K562 (cell line): Measurements from ENCODE around the gene TULP4. TPM values are rescaled to one million over a fixed set of nuclear protein-coding genes. Genes with fewer than 3 reads are reported as not detected.
A peak's percentile ranks its signal among the peaks of the same experiment; 100 is the strongest.

Experiments
- EGR1 ChIP-seq: fragments of 450-650 bp; conservative IDR thresholded peaks from 2 replicates; pipeline ENCODE4 v1.6.1; 2017; ENCODE audit warnings: mild to moderate bottlenecking
- HDAC3 ChIP-seq: fragments of 450-650 bp; IDR thresholded peaks from 2 replicates; pipeline ENCODE4 v1.6.1; 2018; ENCODE audit warnings: borderline replicate concordance, mild to moderate bottlenecking, moderate library complexity; ENCODE audit not compliant: partially characterized antibody
- MITF ChIP-seq: IDR thresholded peaks from 2 replicates; pipeline ENCODE4 v1.6.1; 2014; ENCODE audit warnings: antibody characterized with exemption
- PHB2 ChIP-seq: fragments of 450-650 bp; IDR thresholded peaks from 2 replicates; pipeline ENCODE4 v1.6.1; 2017; ENCODE audit warnings: low read depth
- PHF20 ChIP-seq: fragments of 450-650 bp; IDR thresholded peaks from 2 replicates; pipeline ENCODE4 v1.6.1; 2018; ENCODE audit not compliant: partially characterized antibody
- POLR2G ChIP-seq: fragments of 200-400 bp; formaldehyde crosslinking; IDR thresholded peaks from 2 replicates; pipeline ENCODE4 v1.6.1; 2017; ENCODE audit warnings: low read depth, mild to moderate bottlenecking, antibody characterized with exemption, low read length, moderate library complexity
- RBM22 ChIP-seq: fragments of 200-400 bp; formaldehyde crosslinking; IDR thresholded peaks from 2 replicates; pipeline ENCODE4 v1.6.1; 2018; ENCODE audit warnings: low read length, low read depth; ENCODE audit not compliant: poor library complexity, severe bottlenecking
- RBM25 ChIP-seq: fragments of 200-400 bp; formaldehyde crosslinking; IDR thresholded peaks from 2 replicates; pipeline ENCODE4 v1.6.1; 2018; ENCODE audit warnings: low read length, low read depth, moderate library complexity; ENCODE audit not compliant: severe bottlenecking
- TCFL5 ChIP-seq: fragments of 250-450 bp; sonication (Bioruptor Pico); conservative IDR thresholded peaks from 2 replicates; pipeline ENCODE4 v1.6.1; 2021; ENCODE audit warnings: mild to moderate bottlenecking, moderate library complexity, matching md5 sums
- ZFP30 ChIP-seq: fragments of 250-450 bp; sonication (Bioruptor Pico); IDR thresholded peaks from 2 replicates; pipeline ENCODE4 v1.8.0; 2022; ENCODE audit warnings: moderate library complexity, mild to moderate bottlenecking, inconsistent platforms, borderline replicate concordance
- ZMIZ1 ChIP-seq, 2 experiments: fragments of 150-350 bp in 1 of 2; IDR thresholded peaks; 2 replicates each; pipeline ENCODE4 v1.6.1; 2012 to 2016; ENCODE audit warnings: low read depth in 2 of 2, low read length in 2 of 2, mild to moderate bottlenecking in 1 of 2, moderate library complexity in 1 of 2
- ZNF133 ChIP-seq: fragments of 250-450 bp; sonication (Bioruptor Pico); IDR thresholded peaks from 2 replicates; pipeline ENCODE4 v1.4.0; 2020; ENCODE audit warnings: mild to moderate bottlenecking
- ZNF263 ChIP-seq: sonication (generic); formaldehyde crosslinking; IDR thresholded peaks from 2 replicates; pipeline ENCODE4 v1.8.0; 2022; ENCODE audit warnings: mild to moderate bottlenecking, missing genetic modification reagents, borderline replicate concordance
- ZNF668 ChIP-seq: fragments of 250-450 bp; sonication (Bioruptor Pico); IDR thresholded peaks from 2 replicates; pipeline ENCODE4 v1.8.0; 2022; ENCODE audit warnings: mild to moderate bottlenecking, inconsistent platforms
- ZNF695 ChIP-seq: fragments of 450-650 bp; formaldehyde crosslinking; IDR thresholded peaks from 2 replicates; pipeline ENCODE4 v1.4.0; 2020; ENCODE audit warnings: mild to moderate bottlenecking, moderate library complexity
- polyA plus RNA-seq, 8 experiments: library from polyadenylated mRNA; depleted of rRNA in 4 of 8; stranded (reverse) in 5 of 8; unstranded in 3 of 8; fragments of >200 nt; fragmentation: Nextera tagmentation in 2 of 8; fragmentation: Illumina TruSeq in 1 of 8; extraction: Ambion mirVana in 2 of 8; extraction: Trizol in 1 of 8; gene quantifications; 2 replicates each; pipeline versions ENCODE4 v1.2.1 to v1.2.3, GENCODE V29; 2011 to 2014; ENCODE audit warnings: inconsistent platforms in 1 of 8, missing spikeins in 1 of 8
- total RNA-seq, 7 experiments: library from RNA; depleted of rRNA in 6 of 7; stranded (reverse); fragments of >200 nt in 6 of 7; fragmentation: Illumina TruSeq in 2 of 7; extraction: Trizol in 2 of 7; gene quantifications; 2 replicates each; pipeline versions ENCODE4 v1.2.1 to v1.2.3, GENCODE V29; 2011 to 2021; ENCODE audit warnings: low replicate concordance in 1 of 7
- TF ChIP-seq, protein P1 (sequence below): fragments of 250-450 bp; sonication (Bioruptor Pico); IDR thresholded peaks from 2 replicates; pipeline ENCODE4 v1.5.0; 2022; ENCODE audit warnings: mild to moderate bottlenecking
- TF ChIP-seq, protein P2 (sequence below): fragments of 250-450 bp; sonication (Bioruptor Pico); IDR thresholded peaks from 2 replicates; pipeline ENCODE4 v1.5.0; 2021; ENCODE audit warnings: mild to moderate bottlenecking, moderate library complexity

TULP4 gene
- total and polyA plus RNA-seq, 9 of the 15 experiments (the other 6 are each of a cell fraction or from before 2014, with no cell fraction given), result 1.2 to 50.4 (median 11.0) TPM

DNA sequence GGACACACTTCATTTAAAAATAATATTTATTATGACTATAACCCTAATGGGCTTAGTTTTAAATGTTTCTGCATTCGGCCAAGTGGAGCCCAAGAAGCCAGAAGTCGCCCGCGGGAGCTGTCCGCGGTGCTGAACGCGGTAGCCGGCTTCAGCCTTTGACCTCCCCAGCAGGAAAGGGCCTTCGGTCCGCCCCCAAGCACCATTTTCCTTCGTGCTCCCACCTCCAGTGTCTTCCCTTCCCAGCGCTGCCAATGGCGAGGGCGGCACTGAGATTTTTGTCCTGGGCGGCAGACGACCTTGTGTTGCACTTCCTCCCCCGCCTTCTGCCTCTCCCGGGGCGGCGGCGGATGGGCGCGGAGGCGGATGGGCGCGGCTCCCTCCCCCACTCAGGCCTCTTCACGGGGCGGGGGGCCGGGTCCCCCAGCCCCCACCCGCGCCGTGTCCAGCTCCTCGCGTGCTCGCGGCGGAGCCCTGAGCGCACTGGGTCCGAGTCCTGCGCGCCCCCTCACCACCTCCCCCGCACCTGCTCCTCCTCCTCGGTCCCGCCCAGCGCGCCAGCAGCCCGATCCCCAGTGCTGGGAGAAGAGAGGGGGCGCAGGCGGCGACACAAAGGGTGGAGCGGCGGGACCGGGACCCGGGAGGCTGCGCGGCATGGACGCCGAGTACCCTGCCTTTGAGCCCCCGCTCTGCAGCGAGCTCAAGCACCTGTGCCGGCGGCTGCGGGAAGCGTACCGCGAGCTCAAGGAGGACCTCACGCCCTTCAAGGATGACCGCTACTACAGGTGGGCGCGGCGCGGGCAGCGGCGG, 224.0 kb downstream of the TULP4 start (continued):
- no peak for TF ChIP-seq ZNF133 (CRISPR knock-in tag)
- TF ChIP-seq, protein P1, sequence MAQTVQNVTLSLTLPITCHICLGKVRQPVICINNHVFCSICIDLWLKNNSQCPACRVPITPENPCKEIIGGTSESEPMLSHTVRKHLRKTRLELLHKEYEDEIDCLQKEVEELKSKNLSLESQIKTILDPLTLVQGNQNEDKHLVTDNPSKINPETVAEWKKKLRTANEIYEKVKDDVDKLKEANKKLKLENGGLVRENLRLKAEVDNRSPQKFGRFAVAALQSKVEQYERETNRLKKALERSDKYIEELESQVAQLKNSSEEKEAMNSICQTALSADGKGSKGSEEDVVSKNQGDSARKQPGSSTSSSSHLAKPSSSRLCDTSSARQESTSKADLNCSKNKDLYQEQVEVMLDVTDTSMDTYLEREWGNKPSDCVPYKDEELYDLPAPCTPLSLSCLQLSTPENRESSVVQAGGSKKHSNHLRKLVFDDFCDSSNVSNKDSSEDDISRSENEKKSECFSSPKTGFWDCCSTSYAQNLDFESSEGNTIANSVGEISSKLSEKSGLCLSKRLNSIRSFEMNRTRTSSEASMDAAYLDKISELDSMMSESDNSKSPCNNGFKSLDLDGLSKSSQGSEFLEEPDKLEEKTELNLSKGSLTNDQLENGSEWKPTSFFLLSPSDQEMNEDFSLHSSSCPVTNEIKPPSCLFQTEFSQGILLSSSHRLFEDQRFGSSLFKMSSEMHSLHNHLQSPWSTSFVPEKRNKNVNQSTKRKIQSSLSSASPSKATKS (CRISPR knock-in tag), result no peak
- TF ChIP-seq ZNF263 (CRISPR knock-in tag), result peak; percentile 81
- TF ChIP-seq, protein P2, sequence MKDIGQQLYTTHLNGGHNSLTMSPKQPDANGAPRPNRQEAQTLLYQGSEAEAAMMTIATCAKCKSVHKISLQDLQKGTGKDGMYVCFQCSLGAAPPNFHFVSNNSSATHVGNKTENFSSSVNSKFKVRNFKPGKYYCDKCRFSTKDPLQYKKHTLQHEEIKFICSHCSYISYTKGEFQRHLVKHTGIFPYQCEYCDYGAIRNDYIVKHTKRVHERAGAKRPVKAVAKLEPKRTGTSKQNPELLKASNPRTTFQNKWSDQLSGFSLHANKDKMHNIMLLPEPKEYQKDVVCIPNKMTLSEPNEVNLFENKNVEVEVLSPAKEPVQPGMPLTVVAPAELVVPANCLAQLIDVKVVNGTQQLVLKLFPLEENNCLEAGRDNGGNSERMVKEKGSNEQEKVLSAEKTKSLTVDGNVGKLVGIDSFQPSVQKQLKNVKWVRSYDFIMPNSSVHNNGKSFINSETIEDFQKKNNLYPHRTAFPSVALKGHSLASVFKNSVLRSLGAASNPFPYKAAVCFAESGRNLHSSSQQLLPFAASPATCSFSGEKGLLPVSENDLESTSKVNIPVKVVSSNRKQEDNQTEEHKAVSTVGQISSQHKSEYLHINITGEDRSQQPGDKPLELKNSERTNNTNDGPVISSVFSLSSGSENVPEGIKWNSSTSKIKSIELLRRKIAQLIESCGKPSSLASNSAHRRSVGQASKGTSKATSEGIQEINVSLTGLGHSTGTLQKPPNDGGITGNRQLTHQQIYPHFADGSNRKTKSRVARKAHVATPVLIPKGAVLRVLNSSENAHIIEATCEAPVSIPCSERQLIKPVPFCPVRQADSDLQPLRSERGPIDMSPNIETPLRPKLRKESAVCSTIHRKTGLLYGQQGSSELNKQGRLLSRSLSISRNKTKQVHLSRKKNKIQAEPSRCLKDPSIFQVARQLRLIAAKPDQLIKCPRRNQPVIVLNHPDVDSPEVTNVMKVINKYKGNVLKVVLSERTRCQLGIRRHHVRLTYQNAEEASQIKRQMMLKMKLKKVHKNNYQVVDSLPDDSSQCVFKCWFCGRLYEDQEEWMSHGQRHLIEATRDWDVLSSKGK (CRISPR knock-in tag), result no peak
- TF ChIP-seq POLR2G, result no peak
- no peak for TF ChIP-seq ZMIZ1 (IDR thresholded peaks at IDR 0.05; ENCODE audit: low read depth in 2 of 2, low read length in 2 of 2)
- TF ChIP-seq RBM25, result no peak
- TF ChIP-seq TCFL5 (CRISPR knock-in tag), result no peak
- TF ChIP-seq RBM22, result no peak
- no peak for TF ChIP-seq ZNF668 (CRISPR knock-in tag)
- no peak for TF ChIP-seq PHB2
- no peak for TF ChIP-seq HDAC3
- no peak for TF ChIP-seq ZNF695
- no peak for TF ChIP-seq MITF
- TF ChIP-seq ZFP30 (CRISPR knock-in tag), result no peak
- TF ChIP-seq PHF20, result no peak
- peak; percentile 96 for TF ChIP-seq EGR1
